Subcutaneous adipose tissue (tissue), 4 donors: Measurements from ENCODE around the gene MAP3K4. TPM values are rescaled to one million over a fixed set of nuclear protein-coding genes. Genes with fewer than 3 reads are reported as not detected.

Source experiments
- total RNA-seq, 4 donors: library from RNA; depleted of rRNA; stranded (reverse); fragments of >200 nt; gene quantifications; one replicate each; pipeline ENCODE4 v1.1.0, GENCODE V29; 2016
- TF ChIP-seq, protein P1 (sequence below): fragments of 450-650 bp; IDR thresholded peaks from one replicate; pipeline ENCODE4 v1.5.1; 2016; ENCODE audit warnings: low read depth, mild to moderate bottlenecking, control low read depth, antibody characterized with exemption, moderate library complexity

MAP3K4 gene
- total RNA-seq, 4 donors from 2014 or later = 26.2 to 36.7 (median 36.1) TPM

DNA sequence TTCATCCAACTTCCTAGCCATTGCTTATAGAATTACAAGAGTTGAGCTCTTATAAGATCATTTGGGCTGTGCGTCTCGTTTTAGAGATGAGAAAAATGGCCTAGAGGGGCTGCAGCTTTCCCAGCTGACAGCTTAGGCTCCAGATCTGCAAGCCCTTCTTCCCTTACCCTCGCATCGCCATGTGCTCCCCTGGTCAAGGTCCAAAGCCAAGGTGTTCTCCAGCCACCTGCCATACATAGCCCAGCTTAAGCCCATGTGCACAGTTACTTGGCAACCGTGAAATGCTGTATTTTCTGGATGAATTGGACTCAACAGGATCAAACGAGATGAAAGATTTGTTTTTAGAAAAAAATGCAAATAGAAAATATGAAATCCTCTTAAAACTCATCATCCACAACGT is 7.9 kb downstream of the MAP3K4 start:
- TF ChIP-seq, protein P1, sequence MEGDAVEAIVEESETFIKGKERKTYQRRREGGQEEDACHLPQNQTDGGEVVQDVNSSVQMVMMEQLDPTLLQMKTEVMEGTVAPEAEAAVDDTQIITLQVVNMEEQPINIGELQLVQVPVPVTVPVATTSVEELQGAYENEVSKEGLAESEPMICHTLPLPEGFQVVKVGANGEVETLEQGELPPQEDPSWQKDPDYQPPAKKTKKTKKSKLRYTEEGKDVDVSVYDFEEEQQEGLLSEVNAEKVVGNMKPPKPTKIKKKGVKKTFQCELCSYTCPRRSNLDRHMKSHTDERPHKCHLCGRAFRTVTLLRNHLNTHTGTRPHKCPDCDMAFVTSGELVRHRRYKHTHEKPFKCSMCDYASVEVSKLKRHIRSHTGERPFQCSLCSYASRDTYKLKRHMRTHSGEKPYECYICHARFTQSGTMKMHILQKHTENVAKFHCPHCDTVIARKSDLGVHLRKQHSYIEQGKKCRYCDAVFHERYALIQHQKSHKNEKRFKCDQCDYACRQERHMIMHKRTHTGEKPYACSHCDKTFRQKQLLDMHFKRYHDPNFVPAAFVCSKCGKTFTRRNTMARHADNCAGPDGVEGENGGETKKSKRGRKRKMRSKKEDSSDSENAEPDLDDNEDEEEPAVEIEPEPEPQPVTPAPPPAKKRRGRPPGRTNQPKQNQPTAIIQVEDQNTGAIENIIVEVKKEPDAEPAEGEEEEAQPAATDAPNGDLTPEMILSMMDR = no peak

- TF ChIP-seq, protein P1 = no peak
Measured at GRCh38 chr6:161000632-161001031, 9.1 kb downstream of the MAP3K4 start.

- TF ChIP-seq, protein P1 = no peak
Measured at GRCh38 chr6:161001421-161001820, 9.9 kb downstream of the MAP3K4 start.

- TF ChIP-seq, protein P1 = no peak
Measured at GRCh38 chr6:161003336-161003735, 11.8 kb downstream of the MAP3K4 start.

- TF ChIP-seq, protein P1 = no peak
Measured at GRCh38 chr6:161008245-161008644, 16.7 kb downstream of the MAP3K4 start.

GRCh38 chr6:161009991-161010390 is 18.4 kb downstream of the MAP3K4 start:
- TF ChIP-seq, protein P1 = no peak

DNA sequence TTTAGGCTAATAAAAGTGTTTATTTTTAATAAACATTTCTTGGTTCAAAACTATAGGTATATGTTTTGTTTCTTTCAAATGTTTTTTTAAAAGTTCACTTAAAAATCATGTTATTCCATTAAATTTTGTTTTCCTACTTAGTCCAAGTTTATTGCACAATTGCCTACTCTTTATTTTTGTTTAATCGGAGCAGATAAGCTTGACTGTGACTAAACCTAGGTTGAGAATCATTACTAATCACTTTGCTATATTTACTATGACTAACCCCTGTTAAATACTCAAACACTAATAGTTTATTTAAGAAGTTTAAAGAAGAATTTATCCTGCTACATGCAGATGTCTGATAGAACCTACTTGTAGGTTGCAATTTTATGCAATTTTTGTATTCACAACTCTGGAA is 18.8 kb downstream of the MAP3K4 start:
- TF ChIP-seq, protein P1 = no peak
